Kidney capillary endothelial cell (primary cell): Measurements from ENCODE around the gene GCH1.
A peak's percentile ranks its signal among the peaks of the same experiment; 100 is the strongest.

ENCODE experiments used
- DNase-seq: peaks from one replicate; pipeline ENCODE4 v3.0.0-alpha.2; 2018; ENCODE audit warnings: low spot score

GCH1 gene

DNA sequence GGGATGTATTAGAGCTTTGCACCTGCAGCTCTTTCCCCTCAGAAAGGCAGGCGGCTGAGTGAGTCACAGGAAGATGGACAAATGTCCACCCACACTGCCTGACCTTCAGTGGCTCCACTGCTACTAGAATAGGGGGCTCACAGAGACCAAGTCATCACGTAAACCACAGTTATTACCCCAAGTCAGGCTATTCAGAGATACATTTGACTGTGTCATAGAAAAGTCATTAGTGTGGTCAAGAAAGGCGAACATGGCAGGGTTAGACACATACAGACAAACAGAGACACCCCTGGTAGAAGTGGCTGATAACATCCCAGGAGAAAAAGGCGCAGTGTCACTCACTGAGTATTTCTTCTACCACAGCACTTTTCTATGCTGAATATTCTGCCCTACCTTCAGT, 36.0 kb downstream of the GCH1 start:
- peak; percentile 21 for DNase-seq

GRCh38 chr14:54864526-54864925, 38.1 kb downstream of the GCH1 start:
- DNase-seq = no peak

GRCh38 chr14:54857830-54858269, 44.8 kb downstream of the GCH1 start:
- DNase-seq = no peak

DNA sequence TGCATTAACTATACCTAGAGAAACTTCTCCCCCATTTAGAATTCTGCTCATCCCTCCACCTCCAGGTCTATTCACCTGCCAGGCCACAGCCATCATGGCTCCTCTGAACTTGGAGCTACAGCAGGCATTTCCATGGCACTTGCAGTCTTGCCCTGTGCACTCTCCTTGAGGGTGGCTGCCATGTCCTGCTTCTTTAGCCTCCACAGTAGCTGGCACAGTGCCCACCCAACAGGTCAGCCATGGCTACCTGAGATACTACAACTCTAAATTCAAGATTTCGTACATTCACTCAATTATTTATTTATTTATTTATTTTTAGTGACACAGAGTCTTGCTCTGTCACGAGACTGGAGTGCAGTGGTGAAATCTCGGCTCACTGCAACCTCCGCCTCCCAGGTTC, 46.5 kb downstream of the GCH1 start:
- no peak for DNase-seq

- DNase-seq = no peak
Measured at GRCh38 chr14:54854181-54854580, 48.4 kb downstream of the GCH1 start.

DNA sequence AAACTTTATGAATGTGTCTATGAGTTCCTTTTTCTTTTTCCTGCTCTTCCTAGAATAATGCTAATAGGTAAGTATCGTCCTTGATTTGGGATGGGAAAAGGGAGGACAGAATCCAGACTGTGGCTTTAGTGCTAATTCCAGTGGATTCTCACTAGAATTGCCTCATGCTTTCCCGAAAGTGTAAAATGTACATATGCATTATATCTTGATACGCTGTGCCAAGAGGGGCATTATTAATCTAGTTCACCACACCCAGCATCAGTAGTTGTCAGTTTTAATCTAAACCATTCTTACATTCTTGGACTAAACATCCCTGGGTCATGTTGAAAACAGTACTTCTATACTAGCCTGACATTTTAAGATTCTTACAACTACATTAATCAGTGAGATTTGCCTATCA, 49.3 kb downstream of the GCH1 start:
- DNase-seq = no peak

- no peak for DNase-seq
Measured at GRCh38 chr14:54852215-54852614, 50.4 kb downstream of the GCH1 start.

- DNase-seq = no peak
Measured at GRCh38 chr14:54848910-54849309, 53.7 kb downstream of the GCH1 start.

- DNase-seq = no peak
Measured at GRCh38 chr14:54845641-54846040, 57.0 kb downstream of the GCH1 start.

- no peak for DNase-seq
Measured at GRCh38 chr14:54844479-54844878, 58.1 kb downstream of the GCH1 start.

DNA sequence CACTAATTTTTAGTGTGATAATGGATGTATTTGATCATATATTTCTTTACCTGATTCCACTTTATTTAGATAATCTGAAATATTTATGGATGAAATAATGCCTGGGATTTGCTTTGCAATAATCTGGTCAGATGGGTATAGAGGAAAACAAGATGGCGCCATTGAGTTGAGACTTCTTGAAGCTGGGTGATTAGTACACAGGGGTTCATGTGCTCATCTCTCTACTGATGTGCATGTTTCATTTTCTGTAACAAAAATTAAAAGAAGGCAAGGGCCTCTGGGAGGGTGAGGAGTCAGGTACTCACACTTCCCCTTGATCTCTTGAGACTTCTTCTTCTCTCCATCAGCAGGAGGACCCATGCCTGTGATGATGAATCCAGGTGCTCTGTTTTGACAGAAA, 61.8 kb downstream of the GCH1 start:
- no peak for DNase-seq

DNA sequence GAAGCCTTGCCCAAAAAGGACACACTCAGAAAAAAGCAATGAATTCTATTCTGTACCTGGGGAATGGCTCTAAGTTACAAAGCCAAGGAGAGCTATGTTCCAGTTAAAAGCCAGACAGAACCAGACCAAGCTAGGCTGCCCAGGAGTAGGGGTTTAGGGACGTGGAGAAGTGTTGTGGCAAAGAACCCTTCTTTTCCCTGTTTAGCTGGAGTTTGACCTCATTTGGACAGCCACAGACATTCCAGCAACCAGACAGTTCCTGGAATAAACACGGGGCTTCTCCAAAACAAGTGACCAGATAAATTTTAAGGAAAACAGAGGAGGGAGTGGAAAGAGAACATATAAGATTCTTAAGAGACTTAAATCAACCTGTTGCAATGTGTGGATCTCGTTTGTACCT, 62.3 kb downstream of the GCH1 start:
- no peak for DNase-seq

- no peak for DNase-seq
Measured at GRCh38 chr14:54839701-54840119, 62.9 kb downstream of the GCH1 start.

DNA sequence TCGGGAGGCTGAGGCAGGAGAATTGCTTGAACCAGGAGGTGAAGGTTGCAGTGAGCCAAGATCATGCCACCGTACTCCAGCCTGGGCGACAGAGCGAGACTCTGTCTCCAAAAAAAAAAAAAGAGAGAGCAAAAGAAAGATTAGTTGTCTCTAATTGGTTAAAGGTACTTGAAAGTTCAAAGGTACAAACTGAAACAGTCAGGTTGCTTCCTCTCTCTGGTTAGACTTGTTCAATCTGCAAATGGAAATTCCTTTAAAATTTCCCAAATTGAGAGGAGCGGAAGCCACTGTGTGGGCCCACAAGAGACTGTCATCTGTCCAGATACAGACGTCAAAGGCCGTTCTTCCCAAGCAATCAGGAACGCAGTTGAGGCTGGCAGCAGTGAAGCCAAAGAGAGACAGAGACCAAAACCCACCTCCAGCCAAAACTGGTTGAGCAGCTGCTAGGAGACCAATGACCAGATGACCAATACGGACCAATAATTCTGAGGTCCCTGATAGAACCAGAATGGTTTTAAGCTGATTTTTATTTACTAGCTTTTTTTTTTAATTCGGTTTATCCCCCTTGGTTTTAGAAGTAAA, 63.6 kb downstream of the GCH1 start:
- no peak for DNase-seq

DNA sequence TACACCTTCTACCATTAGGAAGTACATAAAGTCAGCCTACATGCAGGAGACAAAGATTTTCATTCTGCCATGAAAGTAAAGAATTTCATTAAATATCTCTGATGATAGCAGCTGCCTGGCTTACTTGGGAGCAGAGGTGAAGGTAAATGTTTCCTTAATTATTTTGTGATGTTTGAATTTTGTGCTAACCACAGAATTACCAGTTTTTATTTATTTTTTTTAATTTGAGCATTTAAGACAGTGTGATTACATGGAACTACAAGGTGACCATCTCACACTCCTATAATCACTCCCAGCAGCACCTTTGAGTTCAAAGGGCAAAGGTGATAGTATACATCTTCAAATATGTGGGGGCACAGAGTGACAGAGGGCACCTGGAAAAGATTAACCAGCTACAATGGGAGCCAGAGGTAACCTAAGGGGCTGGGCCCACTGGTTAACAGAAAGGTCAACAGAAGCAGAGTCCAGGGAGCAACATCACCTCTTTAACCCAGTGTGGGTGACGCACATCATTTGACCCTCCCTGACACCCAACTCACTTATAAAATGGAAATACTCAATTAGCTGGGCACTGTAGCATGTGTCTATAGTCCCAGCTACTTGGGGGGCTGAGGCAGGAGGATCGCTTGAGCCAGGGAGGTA, 65.0 kb downstream of the GCH1 start:
- DNase-seq = no peak

DNA sequence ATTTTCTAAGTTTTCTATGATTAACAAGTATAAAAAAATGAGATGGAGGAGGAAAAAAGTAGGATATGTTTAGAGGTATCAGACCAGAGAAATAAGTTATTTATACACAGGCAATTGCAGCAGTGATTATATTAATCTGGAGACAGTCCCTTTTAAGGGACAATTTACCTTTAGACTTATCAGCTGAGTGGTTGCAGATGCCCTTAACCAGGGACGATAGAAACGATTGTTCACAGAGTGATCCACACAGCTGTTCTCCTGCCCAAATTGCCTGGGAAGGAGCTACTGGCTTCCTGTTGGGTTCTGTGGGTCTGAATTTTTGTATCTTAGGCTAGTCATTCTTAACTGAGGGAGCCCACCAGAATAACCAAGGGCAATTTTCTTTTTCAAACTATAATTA, 66.4 kb downstream of the GCH1 start:
- no peak for DNase-seq

GRCh38 chr14:54834727-54835126, 67.9 kb downstream of the GCH1 start:
- no peak for DNase-seq

- no peak for DNase-seq
Measured at GRCh38 chr14:54834081-54834480, 68.5 kb downstream of the GCH1 start.

- DNase-seq = no peak
Measured at GRCh38 chr14:54830650-54831049, 72.0 kb downstream of the GCH1 start.

GRCh38 chr14:54829486-54830224, 73.0 kb downstream of the GCH1 start:
- DNase-seq = no peak

- DNase-seq = no peak
Measured at GRCh38 chr14:54828037-54828436, 74.6 kb downstream of the GCH1 start.

DNA sequence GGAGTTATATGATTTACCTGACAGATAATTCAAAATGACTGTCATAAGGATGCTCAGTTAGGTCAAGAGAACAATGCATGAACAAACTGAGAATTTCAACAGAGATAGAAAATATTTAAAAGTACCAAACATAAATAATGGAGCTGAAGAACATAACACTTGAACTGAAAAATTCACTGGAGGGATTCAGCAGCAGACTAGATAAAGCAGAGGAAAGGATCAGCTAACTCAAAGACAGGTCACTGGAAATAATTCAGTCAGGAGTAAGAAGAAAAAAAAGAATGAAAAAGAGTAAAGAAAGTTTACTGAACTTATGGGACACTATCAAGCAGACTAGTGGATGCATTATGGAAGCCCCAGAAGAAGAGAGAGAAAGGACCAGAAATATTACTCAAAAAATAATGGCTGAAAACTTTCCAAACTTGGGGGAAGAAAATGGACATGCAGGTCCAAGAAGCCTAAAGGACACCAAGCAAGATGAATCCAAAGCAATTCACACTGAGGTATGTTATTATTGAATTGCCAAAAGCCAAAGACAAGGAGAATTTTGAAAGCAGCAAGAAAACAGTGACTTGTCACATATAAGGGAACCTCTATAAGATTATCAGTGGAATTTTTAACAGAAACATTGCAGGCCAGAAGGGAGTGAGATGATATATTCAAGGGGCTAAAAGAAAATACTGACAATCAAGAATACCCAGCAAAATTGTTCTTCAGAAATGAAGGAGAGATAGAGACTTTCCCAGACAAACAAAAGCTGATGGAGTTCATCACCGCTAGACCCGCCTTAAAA, 78.7 kb downstream of the GCH1 start:
- no peak for DNase-seq

DNA sequence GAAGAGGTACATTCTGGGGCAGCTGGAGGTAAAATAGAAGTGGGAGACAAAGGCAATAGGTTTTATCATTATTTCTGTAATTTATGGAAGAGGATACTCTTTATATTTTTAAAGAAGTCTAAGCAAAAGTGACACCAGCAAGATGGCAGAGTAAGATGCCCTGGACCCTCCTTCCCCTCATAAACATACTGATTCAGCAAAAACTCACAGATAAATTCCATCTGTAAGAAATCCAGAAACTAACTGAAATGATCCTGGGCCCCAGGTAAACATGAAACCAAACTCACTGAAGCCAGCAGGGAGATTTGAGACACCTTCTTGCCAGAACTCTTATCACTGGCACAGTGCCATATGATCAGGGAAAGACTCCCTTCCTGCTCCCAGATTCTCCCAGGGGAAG, 79.9 kb downstream of the GCH1 start:
- no peak for DNase-seq
